GM12801 (cell line): Measurements from ENCODE around the gene PDGFD.

Experiments used
- TF ChIP-seq, protein P1 (sequence below): IDR thresholded peaks from one replicate; pipeline ENCODE4 v1.5.1; 2011; ENCODE audit warnings: control low read depth; ENCODE audit not compliant: insufficient read length; ENCODE audit errors: extremely low read depth

PDGFD gene

DNA sequence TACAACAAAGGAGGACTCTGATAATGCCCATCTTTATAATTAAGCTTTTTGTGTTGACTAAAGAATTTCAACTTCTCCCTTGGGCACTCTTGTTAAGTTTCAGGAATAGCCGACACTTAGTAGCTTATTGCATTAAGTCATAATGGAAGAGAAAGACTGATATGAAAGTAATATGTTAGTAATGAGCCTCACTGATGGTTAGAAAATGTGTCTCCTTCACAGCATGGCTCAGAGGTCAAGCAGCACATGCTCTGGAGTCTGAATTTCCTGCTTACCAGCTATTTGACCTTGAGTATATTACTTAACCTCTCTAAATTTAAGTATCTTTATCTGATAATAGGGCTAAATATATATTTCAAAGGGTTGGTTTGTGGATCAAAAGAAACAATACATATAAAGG, 39.0 kb downstream of the PDGFD start:
- TF ChIP-seq, protein P1, sequence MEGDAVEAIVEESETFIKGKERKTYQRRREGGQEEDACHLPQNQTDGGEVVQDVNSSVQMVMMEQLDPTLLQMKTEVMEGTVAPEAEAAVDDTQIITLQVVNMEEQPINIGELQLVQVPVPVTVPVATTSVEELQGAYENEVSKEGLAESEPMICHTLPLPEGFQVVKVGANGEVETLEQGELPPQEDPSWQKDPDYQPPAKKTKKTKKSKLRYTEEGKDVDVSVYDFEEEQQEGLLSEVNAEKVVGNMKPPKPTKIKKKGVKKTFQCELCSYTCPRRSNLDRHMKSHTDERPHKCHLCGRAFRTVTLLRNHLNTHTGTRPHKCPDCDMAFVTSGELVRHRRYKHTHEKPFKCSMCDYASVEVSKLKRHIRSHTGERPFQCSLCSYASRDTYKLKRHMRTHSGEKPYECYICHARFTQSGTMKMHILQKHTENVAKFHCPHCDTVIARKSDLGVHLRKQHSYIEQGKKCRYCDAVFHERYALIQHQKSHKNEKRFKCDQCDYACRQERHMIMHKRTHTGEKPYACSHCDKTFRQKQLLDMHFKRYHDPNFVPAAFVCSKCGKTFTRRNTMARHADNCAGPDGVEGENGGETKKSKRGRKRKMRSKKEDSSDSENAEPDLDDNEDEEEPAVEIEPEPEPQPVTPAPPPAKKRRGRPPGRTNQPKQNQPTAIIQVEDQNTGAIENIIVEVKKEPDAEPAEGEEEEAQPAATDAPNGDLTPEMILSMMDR = no peak

DNA sequence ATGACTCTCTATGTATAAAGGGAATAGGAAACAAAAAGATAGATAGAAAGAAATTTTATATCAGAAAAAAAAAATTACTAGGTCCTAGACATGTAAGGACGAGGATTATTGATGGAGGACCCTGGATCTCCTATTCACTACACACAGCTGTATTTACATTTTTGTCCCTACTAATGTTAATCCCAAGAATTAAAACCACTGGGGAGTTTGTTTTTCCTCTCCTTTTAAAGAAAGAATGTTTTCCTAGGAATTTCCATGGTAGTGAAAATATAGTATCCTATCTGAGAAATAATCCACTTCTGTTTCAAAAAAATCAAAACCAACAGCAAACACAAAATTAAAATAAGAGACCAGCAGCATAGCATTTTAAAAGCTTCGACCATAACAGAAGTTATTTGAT, 41.1 kb downstream of the PDGFD start:
- TF ChIP-seq, protein P1 = no peak

DNA sequence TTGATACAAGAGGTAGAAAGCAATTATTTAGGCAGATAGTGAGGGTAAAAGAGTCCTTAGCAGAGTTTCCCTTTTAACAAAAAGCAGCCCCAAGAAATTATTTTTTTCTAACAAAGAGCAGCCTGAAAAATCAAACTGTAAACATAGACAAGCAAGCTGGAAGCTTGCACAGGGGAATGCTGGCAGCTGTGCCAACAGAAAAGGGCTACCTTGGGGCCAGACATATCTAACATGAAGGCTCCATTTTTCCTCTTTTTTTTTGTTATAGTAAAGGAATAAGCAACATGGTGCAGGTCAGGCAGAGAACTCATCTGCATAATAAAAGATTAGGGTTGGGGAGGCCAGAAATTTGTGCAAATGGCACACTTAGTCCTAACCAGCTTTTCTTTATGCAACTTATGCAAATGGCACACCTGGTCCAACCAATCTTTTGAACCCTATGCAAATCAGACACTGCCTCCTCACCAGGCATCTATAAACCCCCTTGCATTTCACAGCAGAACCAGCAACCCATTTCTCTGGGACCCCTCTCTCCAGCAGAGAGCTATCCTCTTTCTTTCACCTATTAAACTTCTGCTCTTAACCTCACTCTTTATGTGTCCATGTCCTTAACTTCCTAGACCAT, 41.8 kb downstream of the PDGFD start:
- TF ChIP-seq, protein P1 = no peak

DNA sequence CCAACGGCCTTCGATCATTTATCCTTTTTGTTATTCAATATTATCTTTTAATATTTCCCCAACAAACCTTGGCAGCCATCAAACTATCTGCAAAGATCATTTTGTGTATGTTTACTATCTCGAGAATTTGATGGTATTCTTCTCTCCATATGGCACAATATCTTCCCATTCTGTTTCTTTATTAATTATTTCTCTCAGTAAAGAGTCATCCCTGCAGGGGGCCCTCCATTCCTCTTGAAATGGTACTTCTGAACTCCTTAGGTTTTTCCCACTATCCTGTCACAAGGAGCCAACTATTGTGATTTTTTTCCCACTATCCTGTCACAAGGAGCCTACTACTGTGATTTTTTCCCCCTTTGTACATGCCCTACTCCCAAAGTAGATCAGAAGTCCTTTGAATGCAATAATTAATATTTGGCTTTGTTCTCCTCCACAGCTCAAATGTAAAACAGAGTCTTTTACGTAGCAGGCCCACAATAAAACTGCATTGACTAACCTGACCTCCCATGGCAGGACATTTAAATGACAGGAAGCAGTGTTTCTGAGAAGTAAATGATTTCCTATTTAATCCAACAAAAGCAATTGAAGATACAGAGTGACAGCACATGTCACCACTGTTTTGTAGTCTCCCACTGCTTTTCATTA, 43.3 kb downstream of the PDGFD start:
- TF ChIP-seq, protein P1 = no peak

DNA sequence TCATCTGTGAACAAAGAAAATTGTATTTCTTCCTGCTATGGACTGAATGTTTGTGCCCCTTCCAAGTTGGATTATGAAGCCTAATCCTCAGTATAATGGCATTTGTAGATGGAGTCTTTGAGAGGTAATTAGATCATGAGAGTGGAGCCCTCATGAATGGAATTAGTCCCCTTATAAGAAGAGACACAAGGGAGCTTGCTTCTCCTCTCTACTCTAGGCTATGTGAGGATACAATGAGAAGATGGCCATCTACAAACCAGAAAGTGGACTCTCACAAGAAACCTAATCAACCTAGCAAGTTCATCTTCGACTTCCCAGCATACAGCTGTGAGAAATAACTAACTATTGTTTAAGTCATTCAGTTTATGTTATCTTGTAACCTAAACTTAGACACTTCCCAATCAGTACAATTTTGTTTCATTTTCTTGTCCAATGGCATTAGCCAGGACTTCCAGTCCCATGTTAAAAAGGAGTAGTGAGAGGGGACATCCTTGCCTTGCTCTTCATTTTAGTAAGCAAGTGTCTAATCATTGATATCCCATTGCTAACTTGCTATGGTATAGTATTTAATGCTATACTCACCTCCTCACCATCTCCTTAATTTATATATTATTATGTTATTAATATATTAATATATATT, 45.7 kb downstream of the PDGFD start:
- TF ChIP-seq, protein P1 = no peak

DNA sequence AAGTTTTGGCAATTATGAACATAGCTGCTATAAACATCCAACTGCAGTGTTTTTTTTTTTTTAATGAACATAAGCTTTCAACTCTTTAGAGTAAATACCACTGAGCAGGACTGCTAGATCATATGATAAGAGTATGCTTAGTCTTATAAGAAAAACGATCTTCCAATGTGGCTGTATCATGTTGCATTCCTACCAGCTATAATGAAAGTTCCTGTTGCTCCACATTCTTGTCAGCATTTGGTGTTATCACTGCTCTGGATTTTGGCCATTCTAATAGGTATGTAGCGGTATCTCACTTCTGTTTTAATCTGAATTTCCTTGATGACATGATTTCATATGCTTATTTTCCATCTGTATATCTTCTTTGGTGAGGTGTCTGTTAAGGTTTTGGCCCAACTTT, 50.4 kb downstream of the PDGFD start:
- TF ChIP-seq, protein P1 = no peak

DNA sequence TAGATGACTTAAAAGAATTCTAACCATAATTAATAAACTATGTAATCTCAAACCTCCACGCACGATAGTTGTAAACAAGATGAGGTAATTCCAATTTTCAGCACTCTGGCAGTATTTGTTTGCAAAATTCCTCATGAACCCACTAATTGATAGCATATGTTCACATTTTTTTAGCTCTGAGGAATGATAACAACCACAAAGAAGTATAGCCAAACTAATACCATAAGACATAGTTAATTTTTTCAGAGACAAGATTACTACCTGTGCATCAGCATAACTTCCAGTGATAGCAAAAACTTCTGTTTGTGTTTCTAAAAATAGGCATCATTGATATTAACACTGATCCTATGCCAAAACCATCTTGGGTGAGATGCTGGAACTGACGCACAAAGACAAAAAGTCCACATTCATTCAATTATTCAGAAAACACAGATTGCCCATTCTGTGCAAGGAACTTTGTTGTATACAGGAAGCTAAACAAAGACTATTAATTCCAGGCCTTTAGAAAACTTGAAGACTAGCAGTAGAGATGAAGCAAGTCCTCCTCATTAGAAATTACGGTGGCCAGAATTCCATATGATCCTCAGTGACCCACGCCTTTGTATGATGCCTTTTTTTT, 57.7 kb downstream of the PDGFD start:
- TF ChIP-seq, protein P1 = no peak
